Memory B cell (primary cell): ENCODE measurements around the gene ROGDI.

ENCODE experiments used
- ATAC-seq: fragments of 150-1000 bp; cut with Tn5 transposase; 2 replicates; pipeline ENCODE4 v1.10.0; 2021; ENCODE audit warnings: low read depth, mild to moderate bottlenecking, moderate library complexity
- DNase-seq, 2 donors: peaks; one replicate each; pipeline ENCODE4 v3.0.0; 2022; ENCODE audit warnings: low spot score in 2 of 2
- H3K27ac Mint-ChIP-seq: one replicate; pipeline ENCODE4 v1.8.0; 2022; ENCODE audit warnings: mild to moderate bottlenecking, moderate library complexity, mixed read lengths
- H3K27me3 Mint-ChIP-seq: one replicate; pipeline ENCODE4 v1.8.0; 2022; ENCODE audit warnings: mixed read lengths
- H3K36me3 Mint-ChIP-seq: one replicate; pipeline ENCODE4 v1.8.0; 2022; ENCODE audit warnings: mild to moderate bottlenecking, mixed read lengths
- H3K4me1 Mint-ChIP-seq: one replicate; pipeline ENCODE4 v1.8.0; 2022; ENCODE audit warnings: mixed read lengths
- H3K4me3 Mint-ChIP-seq: one replicate; pipeline ENCODE4 v1.8.0; 2022; ENCODE audit warnings: mild to moderate bottlenecking, moderate library complexity, mixed read lengths
- H3K9me3 Mint-ChIP-seq: one replicate; pipeline ENCODE4 v1.8.0; 2022; ENCODE audit warnings: mixed read lengths

The ROGDI gene

GRCh38 chr16:4801962-4802658 lies at the start of gene ROGDI:
Gene ROGDI (minus strand): TSS chr16:4802633. CDS start chr16:4802571, 62 bp downstream.
- H3K36me3 Mint-ChIP-seq: peaks cover 3% of the 10 kb centered on the region
- peaks cover 8% of the 10 kb centered on the region for H3K4me1 Mint-ChIP-seq

GRCh38 chr16:4850211-4850610 lies 47.8 kb upstream of the ROGDI start:
- H3K4me3 Mint-ChIP-seq: no peak overlapping the region
- DNase-seq (no peak), ATAC-seq (no peak)
- no peaks in the 10 kb centered on the region for H3K27me3 Mint-ChIP-seq
- peaks cover 28% of the 10 kb centered on the region for H3K4me1 Mint-ChIP-seq
- peaks cover 8% of the 10 kb centered on the region for H3K36me3 Mint-ChIP-seq
- H3K27ac Mint-ChIP-seq: no peak overlapping the region
- H3K9me3 Mint-ChIP-seq: no peaks in the 10 kb centered on the region

More at GRCh38 chr16:4801962-4802658, at the start of gene ROGDI:
- Mint-ChIP-seq H3K27me3 (no peaks in the 10 kb centered on the region), H3K9me3 (no peaks in the 10 kb centered on the region), H3K27ac (peak within 1 kb of the TSS; percentile 85), H3K4me3 (peak within 1 kb of the TSS; percentile 87)
- peak; percentile 73 for ATAC-seq
- DNase-seq: peak in 1 of 2 donors; percentile 73

- DNase-seq (peak; percentile 45 to 73), ATAC-seq (peak; percentile 17)
- peaks cover 28% of the 10 kb centered on the region for H3K4me1 Mint-ChIP-seq
- H3K4me3 Mint-ChIP-seq: peak overlapping the region; percentile 94
- peaks cover 7% of the 10 kb centered on the region for H3K36me3 Mint-ChIP-seq
- no peaks in the 10 kb centered on the region for H3K9me3 Mint-ChIP-seq
- H3K27ac Mint-ChIP-seq: peak overlapping the region; percentile 99
- no peaks in the 10 kb centered on the region for H3K27me3 Mint-ChIP-seq
Observed at GRCh38 chr16:4847774-4848587, 45.5 kb upstream of the ROGDI start.

GRCh38 chr16:4846901-4847773 lies 44.7 kb upstream of the ROGDI start, which contains the start of the genes GLYR1 and UBN1:
Gene GLYR1 (minus strand): TSS chr16:4847288. CDS start chr16:4847265, 23 bp downstream.
Gene UBN1 (plus strand): TSS chr16:4847481. CDS start chr16:4852918, 5,437 bp downstream.
- DNase-seq: peak; percentile 99
- Mint-ChIP-seq H3K27me3 (no peaks in the 10 kb centered on the region), H3K9me3 (no peaks in the 10 kb centered on the region), H3K4me1 (peaks cover 24% of the 10 kb centered on the region), H3K4me3 (peak within 1 kb of the TSS; percentile 94), H3K36me3 (peaks cover 7% of the 10 kb centered on the region), H3K27ac (peak within 1 kb of the TSS; percentile 99)
- peak; percentile 86 for ATAC-seq

GRCh38 chr16:4846503-4846900 lies 44.1 kb upstream of the ROGDI start:
- peak overlapping the region; percentile 88 for H3K4me3 Mint-ChIP-seq
- ATAC-seq (peak; percentile 5), DNase-seq (peak in 1 of 2 donors; percentile 20)
- H3K4me1 Mint-ChIP-seq: peaks cover 21% of the 10 kb centered on the region
- H3K36me3 Mint-ChIP-seq: peaks cover 7% of the 10 kb centered on the region
- H3K9me3 Mint-ChIP-seq: no peaks in the 10 kb centered on the region
- H3K27me3 Mint-ChIP-seq: no peaks in the 10 kb centered on the region
- H3K27ac Mint-ChIP-seq: peak overlapping the region; percentile 99

GRCh38 chr16:4840984-4841383 lies 38.6 kb upstream of the ROGDI start:
- peaks cover 29% of the 10 kb centered on the region for H3K36me3 Mint-ChIP-seq
- no peak overlapping the region for H3K27ac Mint-ChIP-seq
- H3K27me3 Mint-ChIP-seq: no peaks in the 10 kb centered on the region
- no peaks in the 10 kb centered on the region for H3K9me3 Mint-ChIP-seq
- no peak overlapping the region for H3K4me3 Mint-ChIP-seq
- DNase-seq: no peak
- ATAC-seq: no peak
- H3K4me1 Mint-ChIP-seq: peaks cover 9% of the 10 kb centered on the region

GRCh38 chr16:4839942-4840341 lies 37.5 kb upstream of the ROGDI start:
- H3K36me3 Mint-ChIP-seq: peaks cover 28% of the 10 kb centered on the region
- no peak for ATAC-seq
- H3K4me1 Mint-ChIP-seq: peaks cover 4% of the 10 kb centered on the region
- DNase-seq: no peak
- H3K27ac Mint-ChIP-seq: peak overlapping the region; percentile 28
- H3K27me3 Mint-ChIP-seq: no peaks in the 10 kb centered on the region
- no peak overlapping the region for H3K4me3 Mint-ChIP-seq
- no peaks in the 10 kb centered on the region for H3K9me3 Mint-ChIP-seq

GRCh38 chr16:4837733-4838501 lies 35.5 kb upstream of the ROGDI start:
- H3K4me3 Mint-ChIP-seq: no peak overlapping the region
- H3K27me3 Mint-ChIP-seq: no peaks in the 10 kb centered on the region
- no peaks in the 10 kb centered on the region for H3K9me3 Mint-ChIP-seq
- H3K4me1 Mint-ChIP-seq: peaks cover 9% of the 10 kb centered on the region
- H3K27ac Mint-ChIP-seq: peak overlapping the region; percentile 69
- ATAC-seq: no peak
- DNase-seq: no peak
- H3K36me3 Mint-ChIP-seq: peaks cover 23% of the 10 kb centered on the region

- Mint-ChIP-seq H3K27me3 (no peaks in the 10 kb centered on the region), H3K27ac (no peak overlapping the region), H3K36me3 (peaks cover 28% of the 10 kb centered on the region), H3K4me3 (no peak overlapping the region), H3K9me3 (no peaks in the 10 kb centered on the region), H3K4me1 (peaks cover 13% of the 10 kb centered on the region)
- no peak for ATAC-seq
- no peak for DNase-seq
Observed at GRCh38 chr16:4836727-4837126, 34.3 kb upstream of the ROGDI start.

- H3K27ac Mint-ChIP-seq: peak overlapping the region; percentile 89
- no peak for DNase-seq
- no peaks in the 10 kb centered on the region for H3K9me3 Mint-ChIP-seq
- peaks cover 36% of the 10 kb centered on the region for H3K36me3 Mint-ChIP-seq
- H3K27me3 Mint-ChIP-seq: no peaks in the 10 kb centered on the region
- H3K4me3 Mint-ChIP-seq: no peak overlapping the region
- H3K4me1 Mint-ChIP-seq: peaks cover 11% of the 10 kb centered on the region
- peak; percentile 69 for ATAC-seq
Observed at GRCh38 chr16:4833584-4833983, 31.2 kb upstream of the ROGDI start.

GRCh38 chr16:4832698-4833343 lies 30.4 kb upstream of the ROGDI start:
- peak overlapping the region; percentile 44 for H3K4me3 Mint-ChIP-seq
- H3K36me3 Mint-ChIP-seq: peaks cover 37% of the 10 kb centered on the region
- peaks cover 11% of the 10 kb centered on the region for H3K4me1 Mint-ChIP-seq
- ATAC-seq (peak; percentile 65), DNase-seq (no peak)
- peak overlapping the region; percentile 89 for H3K27ac Mint-ChIP-seq
- no peaks in the 10 kb centered on the region for H3K9me3 Mint-ChIP-seq
- H3K27me3 Mint-ChIP-seq: no peaks in the 10 kb centered on the region

- Mint-ChIP-seq H3K4me1 (peaks cover 11% of the 10 kb centered on the region), H3K27ac (no peak overlapping the region), H3K4me3 (no peak overlapping the region), H3K9me3 (no peaks in the 10 kb centered on the region), H3K36me3 (peaks cover 35% of the 10 kb centered on the region), H3K27me3 (no peaks in the 10 kb centered on the region)
- DNase-seq (no peak), ATAC-seq (no peak)
Observed at GRCh38 chr16:4831616-4832015, 29.2 kb upstream of the ROGDI start.
